ENCODE results near the gene OR8B12. TPM values are rescaled to one million over a fixed set of nuclear protein-coding genes. Genes with fewer than 3 reads are reported as not detected.

OR8B12 gene
- total RNA-seq, 2 donors from 2014 or later: not detected

DNA sequence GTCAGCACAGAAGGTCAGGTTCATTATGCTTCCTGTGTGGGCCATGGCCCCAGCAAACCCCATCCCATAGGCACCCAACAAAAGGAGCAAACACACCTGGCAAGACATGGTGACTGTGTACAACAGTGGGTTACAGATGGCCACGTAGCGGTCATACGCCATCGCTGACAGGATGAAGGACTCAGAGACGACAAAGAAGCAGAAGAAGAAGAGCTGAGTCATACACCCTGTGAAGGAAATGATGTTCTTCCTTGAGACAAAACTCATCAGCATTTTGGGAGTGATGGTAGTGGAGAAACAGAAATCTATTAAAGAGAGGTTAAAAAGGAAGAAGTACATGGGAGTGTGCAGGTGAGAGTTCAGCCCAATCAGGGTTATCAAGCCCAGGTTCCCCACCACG is 309 bp downstream of the OR8B12 start:
- Histone ChIP-seq H3K4me3 (no peak overlapping the region), H3K27ac (no peak overlapping the region), H3K36me3 (replicated peaks in 1 of 2; ENCODE audit: insufficient read depth in 1 of 2, low read depth in 2 of 2) (no peaks in the 10 kb centered on the region), H3K27me3 (no peaks in the 10 kb centered on the region), H3K4me1 (no peaks in the 10 kb centered on the region), H3K9me3 (no peaks in the 10 kb centered on the region)
- 65 to 88% methylated on average over 6 of the region's 6 CpGs for WGBS, 2 donors
- TF ChIP-seq, protein P1, sequence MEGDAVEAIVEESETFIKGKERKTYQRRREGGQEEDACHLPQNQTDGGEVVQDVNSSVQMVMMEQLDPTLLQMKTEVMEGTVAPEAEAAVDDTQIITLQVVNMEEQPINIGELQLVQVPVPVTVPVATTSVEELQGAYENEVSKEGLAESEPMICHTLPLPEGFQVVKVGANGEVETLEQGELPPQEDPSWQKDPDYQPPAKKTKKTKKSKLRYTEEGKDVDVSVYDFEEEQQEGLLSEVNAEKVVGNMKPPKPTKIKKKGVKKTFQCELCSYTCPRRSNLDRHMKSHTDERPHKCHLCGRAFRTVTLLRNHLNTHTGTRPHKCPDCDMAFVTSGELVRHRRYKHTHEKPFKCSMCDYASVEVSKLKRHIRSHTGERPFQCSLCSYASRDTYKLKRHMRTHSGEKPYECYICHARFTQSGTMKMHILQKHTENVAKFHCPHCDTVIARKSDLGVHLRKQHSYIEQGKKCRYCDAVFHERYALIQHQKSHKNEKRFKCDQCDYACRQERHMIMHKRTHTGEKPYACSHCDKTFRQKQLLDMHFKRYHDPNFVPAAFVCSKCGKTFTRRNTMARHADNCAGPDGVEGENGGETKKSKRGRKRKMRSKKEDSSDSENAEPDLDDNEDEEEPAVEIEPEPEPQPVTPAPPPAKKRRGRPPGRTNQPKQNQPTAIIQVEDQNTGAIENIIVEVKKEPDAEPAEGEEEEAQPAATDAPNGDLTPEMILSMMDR (IDR thresholded peaks at IDR 0.05): no peak
- TF ChIP-seq POLR2A (IDR thresholded peaks at IDR 0.05): no peak
- ATAC-seq: no peak
- DNase-seq: no peak
- intact Hi-C loops (cut with DNase I): no loop called here

DNA sequence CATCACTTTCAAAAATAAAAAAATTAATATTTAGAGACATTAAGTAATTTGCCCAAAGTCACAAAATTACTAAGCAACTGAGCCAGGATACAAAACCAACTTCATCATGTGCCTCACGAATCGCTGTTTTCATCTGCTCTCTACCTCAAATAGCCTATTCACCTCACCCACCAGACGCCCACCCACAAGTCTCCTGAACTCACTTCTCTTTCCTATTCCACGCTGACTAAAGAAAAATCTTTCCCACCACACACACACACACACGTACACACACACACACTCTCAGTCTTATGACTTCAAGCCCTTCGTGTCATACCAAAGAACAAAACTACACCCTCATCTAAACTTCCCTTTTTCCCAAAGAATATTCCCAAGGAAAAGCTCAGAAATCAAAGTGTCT is 2.2 kb downstream of the OR8B12 start:
- no peaks in the 10 kb centered on the region for H3K4me1 ChIP-seq
- no peak for TF ChIP-seq POLR2A (IDR thresholded peaks at IDR 0.05)
- TF ChIP-seq, protein P1 (IDR thresholded peaks at IDR 0.05): no peak
- ATAC-seq (no peak), DNase-seq (no peak)
- no peaks in the 10 kb centered on the region for H3K27me3 ChIP-seq
- H3K36me3 ChIP-seq (replicated peaks in 1 of 2; ENCODE audit: insufficient read depth in 1 of 2, low read depth in 2 of 2): no peaks in the 10 kb centered on the region
- no peak overlapping the region for H3K27ac ChIP-seq
- H3K4me3 ChIP-seq: no peak overlapping the region
- intact Hi-C loops (cut with DNase I): no loop called here
- 55 to 63% methylated on average over 6 of the region's 6 CpGs for WGBS, 2 donors
- H3K9me3 ChIP-seq: no peaks in the 10 kb centered on the region

DNA sequence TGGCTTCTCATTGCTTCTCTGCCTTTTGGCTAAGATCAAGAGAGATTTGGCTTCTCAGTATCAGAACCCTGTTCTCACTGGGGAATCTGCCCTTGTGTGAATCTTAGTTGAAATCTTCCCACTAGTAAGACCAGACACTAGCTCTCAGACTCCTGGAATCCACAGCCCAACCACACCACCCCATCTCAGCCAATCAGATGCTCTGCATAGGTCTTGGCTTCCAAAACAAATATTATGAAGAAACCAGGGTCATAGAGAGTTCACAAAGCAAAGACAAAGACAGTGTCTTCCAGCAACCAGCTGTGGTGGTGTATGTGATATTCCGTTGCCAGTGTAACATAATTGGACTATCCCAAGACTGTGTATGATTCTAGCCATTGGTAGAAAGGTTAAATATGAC is 5.4 kb downstream of the OR8B12 start:
- Histone ChIP-seq H3K27ac (no peak overlapping the region), H3K36me3 (replicated peaks in 1 of 2; ENCODE audit: insufficient read depth in 1 of 2, low read depth in 2 of 2) (no peaks in the 10 kb centered on the region), H3K27me3 (no peaks in the 10 kb centered on the region), H3K4me3 (no peak overlapping the region), H3K9me3 (no peaks in the 10 kb centered on the region), H3K4me1 (no peaks in the 10 kb centered on the region)
- no peak for TF ChIP-seq POLR2A (IDR thresholded peaks at IDR 0.05)
- TF ChIP-seq, protein P1 (IDR thresholded peaks at IDR 0.05): no peak
- peak in 2 of 4 donors; percentile 7 to 41 for DNase-seq
- ATAC-seq: peak; percentile 27
- WGBS, 2 donors: 56 to 67% methylated on average over 1 of the region's 1 CpG
- intact Hi-C loops (cut with DNase I): no loop called here

DNA sequence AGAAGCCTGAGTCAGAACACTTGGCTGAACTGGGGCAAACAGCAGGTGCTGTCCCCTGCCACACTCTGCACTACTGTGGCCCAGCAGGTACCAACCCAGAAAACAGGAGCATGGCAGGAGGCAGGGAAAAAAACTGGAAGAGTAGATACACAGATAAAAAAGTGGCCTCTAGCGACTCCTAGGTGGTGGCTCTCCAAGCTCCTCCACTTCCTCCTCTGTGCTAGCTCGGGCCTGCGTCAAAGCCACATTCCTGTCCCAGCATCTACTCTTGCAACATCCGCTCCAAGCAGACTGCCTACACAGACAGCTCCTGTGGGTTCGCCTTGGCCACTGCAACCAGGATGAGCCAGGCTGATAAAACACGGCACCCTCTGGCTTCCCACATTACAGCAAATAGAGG is 6.9 kb downstream of the OR8B12 start:
- intact Hi-C loops (cut with DNase I): no loop called here
- Histone ChIP-seq H3K27ac (no peak overlapping the region), H3K4me1 (no peaks in the 10 kb centered on the region), H3K9me3 (no peaks in the 10 kb centered on the region), H3K36me3 (replicated peaks in 1 of 2; ENCODE audit: insufficient read depth in 1 of 2, low read depth in 2 of 2) (no peaks in the 10 kb centered on the region), H3K27me3 (no peaks in the 10 kb centered on the region), H3K4me3 (no peak overlapping the region)
- WGBS, 2 donors: 38 to 43% methylated on average over 6 of the region's 6 CpGs
- TF ChIP-seq POLR2A (IDR thresholded peaks at IDR 0.05): no peak
- TF ChIP-seq, protein P1 (IDR thresholded peaks at IDR 0.05): no peak
- DNase-seq (peak in 3 of 4 donors; percentile 14 to 65 (median 22)), ATAC-seq (peak; percentile 30)

DNA sequence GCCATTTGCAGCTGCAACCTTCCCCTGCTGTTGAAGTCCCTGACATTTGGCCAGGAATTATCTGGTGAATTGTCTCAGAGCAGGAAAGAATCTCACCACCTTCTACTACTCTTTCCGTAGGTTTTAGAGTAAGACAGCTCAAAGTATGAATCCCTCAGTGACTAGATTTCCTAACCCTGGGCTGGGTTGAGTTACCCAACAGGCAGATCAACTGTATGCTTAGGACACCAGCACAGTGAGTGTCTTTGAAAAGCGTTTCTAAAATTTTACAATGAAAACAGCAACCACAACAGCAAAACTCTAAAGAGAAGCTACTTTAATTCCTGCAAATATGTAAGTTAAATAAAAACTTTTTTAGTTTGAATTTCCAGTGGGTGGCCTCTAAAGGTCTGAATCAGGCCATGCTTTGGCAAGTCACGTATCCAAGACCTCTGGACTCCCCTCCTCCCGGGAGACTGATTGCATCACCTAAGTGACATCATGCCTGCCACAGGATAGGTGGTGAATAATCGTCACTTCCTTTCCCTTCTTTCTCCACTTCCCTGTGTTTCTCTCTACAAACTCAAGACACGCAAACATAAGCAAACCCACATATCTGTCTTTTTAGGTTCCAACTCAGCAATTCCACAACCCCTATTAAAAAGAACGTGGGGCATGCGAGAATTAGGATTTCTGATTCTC is 7.8 kb downstream of the OR8B12 start:
- intact Hi-C loops (cut with DNase I): no loop called here
- Histone ChIP-seq H3K4me1 (no peaks in the 10 kb centered on the region), H3K9me3 (no peaks in the 10 kb centered on the region), H3K36me3 (replicated peaks in 1 of 2; ENCODE audit: insufficient read depth in 1 of 2, low read depth in 2 of 2) (no peaks in the 10 kb centered on the region), H3K4me3 (no peak overlapping the region), H3K27me3 (no peaks in the 10 kb centered on the region), H3K27ac (no peak overlapping the region)
- no peak for TF ChIP-seq POLR2A (IDR thresholded peaks at IDR 0.05)
- TF ChIP-seq, protein P1 (IDR thresholded peaks at IDR 0.05): no peak
- DNase-seq (no peak), ATAC-seq (no peak)
- 65 to 80% methylated on average over 8 of the region's 8 CpGs for WGBS, 2 donors

Measured in body of pancreas (tissue), 4 donors.